ENCODE measurements around the gene VSTM2L. TPM values are rescaled to one million over a fixed set of nuclear protein-coding genes. Genes with fewer than 3 reads are reported as not detected.
A peak's percentile ranks its signal among the peaks of the same experiment; 100 is the strongest.

VSTM2L gene
- total RNA-seq, 2 experiments from 2014 or later: not detected

GRCh38 chr20:37991908-37992307 is 89.0 kb downstream of the VSTM2L start:
- Mint-ChIP-seq H3K27me3 (no peaks in the 10 kb centered on the region), H3K4me3 (no peak overlapping the region), H3K4me1 (peaks cover 26% of the 10 kb centered on the region), H3K36me3 (ENCODE audit: low read depth) (peaks cover 34% of the 10 kb centered on the region), H3K27ac (peak overlapping the region; percentile 21), H3K9me3 (no peaks in the 10 kb centered on the region)
- POLR2A ChIA-PET: interaction anchor here (0.7 kb wide), 1 partner anchor 10 kb away, joined by 3 read pairs; no protein-coding TSS in a partner anchor
- no peak for DNase-seq
- CTCF ChIA-PET: interaction anchor here (0.6 to 1.3 kb wide), 4 partner anchors 9 to 347 kb away, joined by 3 to 5 read pairs (median 3); no protein-coding TSS in a partner anchor

- H3K4me1 Mint-ChIP-seq: peaks cover 26% of the 10 kb centered on the region
- ChIA-PET CTCF (interaction anchor here (0.6 kb wide), 2 partner anchors 428 to 697 kb away, joined by 3 read pairs; no protein-coding TSS in a partner anchor), POLR2A (interaction anchor here (0.6 kb wide), 1 partner anchor 40 kb away, joined by 3 read pairs; the partner anchor contains the start of gene TTI1)
- no peak overlapping the region for H3K27ac Mint-ChIP-seq
- H3K27me3 Mint-ChIP-seq: no peaks in the 10 kb centered on the region
- no peak overlapping the region for H3K4me3 Mint-ChIP-seq
- peak; percentile 37 for DNase-seq
- no peaks in the 10 kb centered on the region for H3K9me3 Mint-ChIP-seq
- H3K36me3 Mint-ChIP-seq (ENCODE audit: low read depth): peaks cover 40% of the 10 kb centered on the region
These were observed 90.0 kb downstream of the VSTM2L start for GRCh38 chr20:37992802-37993409.

GRCh38 chr20:37994512-37994911 is 91.6 kb downstream of the VSTM2L start:
- peaks cover 34% of the 10 kb centered on the region for H3K36me3 Mint-ChIP-seq (ENCODE audit: low read depth)
- peaks cover 23% of the 10 kb centered on the region for H3K4me1 Mint-ChIP-seq
- CTCF ChIA-PET: interaction anchor here (1.2 kb wide), 1 partner anchor 39 kb away, joined by 4 read pairs; the partner anchor contains the start of genes RPRD1B and TTI1

More at GRCh38 chr20:37994512-37994911, 91.6 kb downstream of the VSTM2L start:
- Mint-ChIP-seq H3K27me3 (no peaks in the 10 kb centered on the region), H3K27ac (no peak overlapping the region), H3K9me3 (no peaks in the 10 kb centered on the region), H3K4me3 (no peak overlapping the region)
- POLR2A ChIA-PET: no interaction called here
- DNase-seq: no peak

Other genes starting within 250 kb of the VSTM2L start
- gene CTNNBL1, start 209.1 kb upstream of the VSTM2L start, total RNA-seq: 10 to 100 TPM; 75.1 to 81.8 TPM
- 10 to 100 TPM; 30.2 to 32.4 TPM for gene TTI1, start 130.3 kb downstream of the VSTM2L start, total RNA-seq
- 10 to 100 TPM; 35.9 to 37.0 TPM for gene RPRD1B, start 130.6 kb downstream of the VSTM2L start, total RNA-seq

All from activated CD4-positive, alpha-beta T cell treated with anti-CD3 and anti-CD28 coated beads, Interleukin-2, amount 10 ng/mL, durations not matched to agents 7 days and 5 days (primary cell).